GM12874 (cell line): Measurements from ENCODE around the gene FZR1.

Experiments used
- TF ChIP-seq, protein P1 (sequence below): IDR thresholded peaks from 2 replicates; pipeline ENCODE4 v1.5.1; 2011; ENCODE audit warnings: low read depth, mild to moderate bottlenecking, control low read depth, low read length, moderate library complexity; ENCODE audit not compliant: insufficient read depth

The FZR1 gene

DNA sequence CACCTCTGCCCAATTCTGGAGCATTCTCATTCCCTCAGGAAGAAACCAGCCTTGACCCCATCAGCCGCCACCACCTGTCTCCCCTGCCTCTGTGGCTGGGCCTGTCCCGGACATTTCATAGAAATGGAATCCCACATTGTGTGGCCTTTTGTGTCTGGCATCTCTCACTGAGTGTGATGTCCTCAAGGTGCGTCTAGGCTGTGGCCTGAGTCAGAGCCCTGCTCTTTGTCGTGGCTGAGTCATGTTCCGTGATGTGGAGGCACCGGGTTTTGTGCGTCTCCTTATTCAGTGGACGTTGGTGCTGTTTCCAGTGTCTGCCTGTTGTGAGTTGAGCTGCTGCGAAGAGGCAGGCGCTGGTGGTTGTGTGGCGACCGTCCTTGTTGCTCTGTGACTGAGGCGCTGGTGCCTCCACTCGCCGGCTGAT is 3.5 kb downstream of the FZR1 start:
- TF ChIP-seq, protein P1, sequence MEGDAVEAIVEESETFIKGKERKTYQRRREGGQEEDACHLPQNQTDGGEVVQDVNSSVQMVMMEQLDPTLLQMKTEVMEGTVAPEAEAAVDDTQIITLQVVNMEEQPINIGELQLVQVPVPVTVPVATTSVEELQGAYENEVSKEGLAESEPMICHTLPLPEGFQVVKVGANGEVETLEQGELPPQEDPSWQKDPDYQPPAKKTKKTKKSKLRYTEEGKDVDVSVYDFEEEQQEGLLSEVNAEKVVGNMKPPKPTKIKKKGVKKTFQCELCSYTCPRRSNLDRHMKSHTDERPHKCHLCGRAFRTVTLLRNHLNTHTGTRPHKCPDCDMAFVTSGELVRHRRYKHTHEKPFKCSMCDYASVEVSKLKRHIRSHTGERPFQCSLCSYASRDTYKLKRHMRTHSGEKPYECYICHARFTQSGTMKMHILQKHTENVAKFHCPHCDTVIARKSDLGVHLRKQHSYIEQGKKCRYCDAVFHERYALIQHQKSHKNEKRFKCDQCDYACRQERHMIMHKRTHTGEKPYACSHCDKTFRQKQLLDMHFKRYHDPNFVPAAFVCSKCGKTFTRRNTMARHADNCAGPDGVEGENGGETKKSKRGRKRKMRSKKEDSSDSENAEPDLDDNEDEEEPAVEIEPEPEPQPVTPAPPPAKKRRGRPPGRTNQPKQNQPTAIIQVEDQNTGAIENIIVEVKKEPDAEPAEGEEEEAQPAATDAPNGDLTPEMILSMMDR: no peak

DNA sequence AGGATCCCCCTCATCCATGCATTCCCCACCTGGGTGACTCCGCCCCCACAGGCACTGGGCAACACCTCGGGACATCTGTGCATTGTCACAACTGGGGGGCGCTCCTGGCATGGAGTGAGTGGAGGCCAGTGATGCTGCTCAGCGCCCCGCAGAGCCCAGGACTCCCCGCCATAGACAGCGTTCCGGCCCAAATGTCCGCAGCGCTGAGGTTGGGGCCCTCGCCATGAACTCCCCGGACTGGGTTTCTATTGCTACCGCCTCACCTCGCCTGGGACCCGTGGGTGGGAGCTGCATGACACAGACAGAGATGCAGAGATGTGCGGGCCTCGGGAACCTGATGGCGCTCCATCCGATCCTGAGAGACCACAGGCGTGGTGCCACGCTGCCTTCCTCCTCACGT is 4.6 kb downstream of the FZR1 start:
- TF ChIP-seq, protein P1: no peak

DNA sequence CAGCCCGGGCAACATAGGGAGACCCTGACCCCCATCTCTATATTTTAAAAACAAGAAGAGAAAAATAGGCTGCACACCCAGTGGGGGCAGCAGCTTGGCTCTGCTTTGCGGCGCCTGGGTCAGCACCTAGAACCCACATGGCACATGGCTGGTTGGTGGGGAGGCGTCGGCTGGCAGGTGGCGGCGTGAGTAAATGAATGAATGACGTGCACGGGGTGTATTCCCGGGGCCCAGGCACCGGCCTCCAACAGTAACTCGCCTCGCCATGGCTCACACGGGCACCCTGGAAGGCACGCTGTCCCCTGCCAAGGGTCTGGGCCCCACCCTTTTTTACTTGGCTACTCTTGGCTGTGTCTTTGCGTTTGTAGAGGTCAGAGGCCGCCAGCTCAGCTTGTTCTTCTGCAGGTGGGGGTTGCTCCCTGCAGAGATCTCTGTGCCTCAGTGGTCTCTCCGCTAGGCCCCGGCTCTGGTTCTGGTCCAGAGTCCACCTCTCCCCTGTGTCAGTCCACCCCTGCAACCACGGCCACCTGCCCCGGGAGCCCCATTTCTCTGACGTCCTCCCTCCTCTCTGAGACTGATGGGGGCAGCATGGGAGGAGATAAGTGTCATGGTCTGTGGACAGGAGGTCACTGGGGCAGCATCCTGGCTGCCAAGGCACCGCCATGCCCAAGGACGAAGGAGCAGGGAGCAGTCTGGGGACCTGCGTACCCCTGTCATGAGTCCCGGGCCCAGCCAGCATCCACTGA is 5.6 kb downstream of the FZR1 start:
- TF ChIP-seq, protein P1: no peak

DNA sequence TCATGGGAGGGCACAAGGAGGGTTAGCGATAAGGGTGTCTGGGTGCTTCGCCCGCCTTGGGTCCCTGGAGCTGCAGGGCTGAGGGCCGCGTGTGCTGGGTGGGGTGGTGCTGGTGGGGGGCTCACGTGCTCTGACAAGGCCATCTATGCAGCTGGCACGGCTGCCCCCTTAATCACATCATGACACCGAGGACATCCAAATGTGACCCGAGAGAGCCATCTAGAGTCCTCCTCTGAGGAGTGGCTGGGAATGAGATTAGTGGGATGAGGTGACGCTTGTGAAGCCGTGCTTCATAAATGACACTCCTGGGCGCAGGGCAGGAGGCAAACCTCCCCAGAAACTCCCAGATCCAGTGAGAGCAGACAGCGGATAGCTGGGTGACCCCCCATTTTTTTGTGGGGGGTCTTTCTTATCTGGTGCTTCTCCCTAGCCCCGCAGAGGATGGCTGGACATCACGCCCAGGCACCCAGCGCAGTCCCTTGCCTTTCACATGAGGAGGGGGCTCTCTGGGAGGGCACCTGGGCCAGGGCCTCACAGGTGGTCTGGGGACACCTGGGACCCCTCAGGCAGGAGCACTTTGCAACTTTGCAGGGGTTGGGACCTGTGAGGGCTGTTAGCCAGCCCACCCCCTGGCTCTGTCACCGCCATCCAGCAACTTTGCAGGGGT is 6.6 kb downstream of the FZR1 start:
- TF ChIP-seq, protein P1: no peak

DNA sequence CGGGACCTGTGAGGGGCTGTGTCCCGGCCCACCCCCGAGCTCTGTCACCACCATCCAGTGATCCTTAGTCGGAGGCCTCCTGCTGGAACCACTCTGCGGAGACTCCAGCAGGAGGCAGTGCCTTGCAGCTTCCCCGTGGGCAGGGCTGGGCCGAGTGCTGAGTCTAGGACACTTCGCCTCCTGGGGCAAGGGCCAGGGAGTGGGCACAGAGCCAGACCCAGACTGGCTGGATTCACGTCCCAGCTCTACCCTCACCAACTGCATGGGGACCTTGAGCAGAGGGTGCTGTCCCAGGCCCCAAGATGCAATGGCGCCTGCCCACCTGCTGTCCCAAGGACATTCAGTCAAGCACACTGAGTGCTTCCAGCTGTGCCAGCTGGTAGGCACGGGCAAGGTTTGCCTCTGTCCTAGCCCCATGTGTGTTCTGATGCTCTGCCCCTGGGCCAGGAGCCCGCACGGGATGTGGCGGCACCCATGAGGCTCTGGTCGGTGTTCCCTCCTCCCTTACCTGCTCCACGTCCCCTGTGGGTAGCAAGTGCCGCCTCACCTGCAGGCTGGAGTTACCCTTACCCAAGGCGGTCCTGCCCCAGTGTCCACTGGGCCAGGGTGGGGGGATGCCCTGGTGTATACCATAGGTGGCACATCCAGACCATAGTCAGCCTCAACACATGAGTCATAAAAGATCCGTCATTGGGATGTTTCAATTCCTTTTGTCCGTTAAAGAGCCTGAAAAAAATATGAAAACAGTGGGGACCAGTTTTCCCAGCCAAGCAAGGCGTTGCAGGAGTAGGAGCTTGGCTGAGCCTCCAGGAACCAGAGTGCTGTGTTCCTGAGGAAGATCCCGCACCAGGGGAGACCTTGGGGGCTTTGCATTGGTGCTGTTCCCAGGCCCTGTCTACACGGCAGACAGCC is 7.4 kb downstream of the FZR1 start:
- TF ChIP-seq, protein P1: no peak

DNA sequence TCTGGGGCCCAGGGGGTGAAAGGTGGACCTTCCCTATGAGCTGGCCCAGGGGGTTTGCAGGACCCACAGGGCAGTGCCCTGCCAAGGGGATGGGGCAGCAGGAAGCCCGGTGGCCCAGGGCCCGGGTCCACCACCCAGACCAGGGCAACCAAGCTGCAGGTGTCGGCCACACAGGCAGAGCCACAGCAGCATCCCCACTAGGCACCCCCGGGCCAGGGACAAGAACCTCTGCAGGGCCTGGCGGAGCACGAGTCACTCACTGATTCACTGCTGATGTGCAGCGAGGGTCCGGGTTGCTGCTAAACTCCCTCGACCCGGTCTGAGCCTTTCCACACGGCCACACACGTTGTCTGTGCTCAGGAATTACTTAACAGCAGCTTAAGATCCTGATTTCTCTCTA is 8.8 kb downstream of the FZR1 start:
- TF ChIP-seq, protein P1: no peak

DNA sequence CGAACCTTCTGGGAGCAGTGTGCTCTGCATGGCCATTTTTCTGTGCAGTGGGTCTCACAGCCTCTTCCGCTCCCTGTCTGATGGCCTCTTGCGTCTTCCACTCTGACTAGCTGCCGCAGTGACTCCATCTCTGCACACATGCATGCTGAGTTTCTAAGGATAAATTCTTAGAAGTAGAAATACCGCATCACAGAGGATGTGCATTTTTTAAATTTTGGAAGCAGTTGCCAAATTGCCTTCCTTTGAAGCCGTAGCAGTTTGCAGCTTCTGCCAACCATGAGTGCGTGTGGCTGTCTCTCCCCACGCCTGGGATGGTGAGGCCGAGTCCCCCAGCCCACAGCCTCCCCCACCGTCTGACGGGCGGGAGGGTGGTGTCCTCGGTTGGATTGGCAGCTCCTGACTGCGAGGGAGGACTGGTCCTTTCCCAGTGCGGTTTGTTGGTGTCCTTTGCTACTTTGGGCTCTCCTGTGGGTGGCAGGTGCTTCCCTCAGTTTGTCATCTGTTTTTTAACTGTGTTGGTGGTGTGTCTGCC is 9.8 kb downstream of the FZR1 start:
- TF ChIP-seq, protein P1: no peak
